GM21825 (cell line): ENCODE data around the gene IFNG-AS1.

ENCODE experiments used
- ATAC-seq: cut with Tn5 transposase; IDR thresholded peaks from one replicate; pipeline ENCODE4 v1.9.1; 2021; ENCODE audit warnings: mild to moderate bottlenecking, moderate library complexity; ENCODE audit not compliant: unreplicated experiment

Gene IFNG-AS1

GRCh38 chr12:67993143-67993542 lies 3.9 kb downstream of the IFNG-AS1 start:
- no peak for ATAC-seq

- ATAC-seq, result no peak
Observed at GRCh38 chr12:67994046-67994445, 4.8 kb downstream of the IFNG-AS1 start.

- no peak for ATAC-seq
Observed at GRCh38 chr12:67996347-67996746, 7.1 kb downstream of the IFNG-AS1 start.

GRCh38 chr12:67998379-67998778 lies 9.1 kb downstream of the IFNG-AS1 start:
- ATAC-seq, result no peak

- no peak for ATAC-seq
Observed at GRCh38 chr12:67999244-67999643, 10.0 kb downstream of the IFNG-AS1 start.

- no peak for ATAC-seq
Observed at GRCh38 chr12:68001486-68002466, 12.5 kb downstream of the IFNG-AS1 start.

GRCh38 chr12:68003777-68004176 lies 14.5 kb downstream of the IFNG-AS1 start:
- ATAC-seq, result no peak

GRCh38 chr12:68007033-68007432 lies 17.8 kb downstream of the IFNG-AS1 start:
- ATAC-seq, result no peak

- no peak for ATAC-seq
Observed at GRCh38 chr12:68007466-68007865, 18.2 kb downstream of the IFNG-AS1 start.

GRCh38 chr12:68011206-68011881 lies 22.1 kb downstream of the IFNG-AS1 start:
- no peak for ATAC-seq

GRCh38 chr12:68011882-68012207 lies 22.6 kb downstream of the IFNG-AS1 start:
- no peak for ATAC-seq

GRCh38 chr12:68012712-68013111 lies 23.5 kb downstream of the IFNG-AS1 start:
- peak; percentile 88 for ATAC-seq

GRCh38 chr12:68013181-68013580 lies 23.9 kb downstream of the IFNG-AS1 start:
- no peak for ATAC-seq

- ATAC-seq, result no peak
Observed at GRCh38 chr12:68016136-68016535, 26.9 kb downstream of the IFNG-AS1 start.

- no peak for ATAC-seq
Observed at GRCh38 chr12:68018315-68018714, 29.1 kb downstream of the IFNG-AS1 start.

GRCh38 chr12:68020049-68020448 lies 30.8 kb downstream of the IFNG-AS1 start:
- ATAC-seq, result no peak

- no peak for ATAC-seq
Observed at GRCh38 chr12:68020699-68021098, 31.5 kb downstream of the IFNG-AS1 start.

- ATAC-seq, result no peak
Observed at GRCh38 chr12:68028647-68029046, 39.4 kb downstream of the IFNG-AS1 start.

GRCh38 chr12:68030248-68030647 lies 41.0 kb downstream of the IFNG-AS1 start:
- no peak for ATAC-seq

GRCh38 chr12:68031174-68031573 lies 41.9 kb downstream of the IFNG-AS1 start:
- ATAC-seq, result no peak

- no peak for ATAC-seq
Observed at GRCh38 chr12:68031881-68032739, 42.9 kb downstream of the IFNG-AS1 start.
